ENCODE measurements around the gene CC2D2A.

- TF ChIP-seq POLR2A (IDR thresholded peaks at IDR 0.05) (no peak), CTCF (IDR thresholded peaks at IDR 0.05) (no peak), POLR2AphosphoS5 (IDR thresholded peaks at IDR 0.05; ENCODE audit: insufficient read depth in 1 of 2, low read depth in 1 of 2) (no peak)
Observed at GRCh38 chr4:15551740-15552446, 82.2 kb downstream of the CC2D2A start.

Measured in vagina (tissue), 2 donors.